OCI-LY7 (cell line): ENCODE data around the gene ACACA.

ENCODE experiments used
- CTCF ChIP-seq: fragments of 200-600 bp; sonication (generic); conservative IDR thresholded peaks from 2 replicates; pipeline ENCODE4 v1.5.1; 2014; ENCODE audit warnings: mild to moderate bottlenecking, antibody characterized with exemption, low read length, moderate library complexity, mixed read lengths
- EZH2phosphoT487 ChIP-seq: fragments of 200-600 bp; sonication (generic); IDR thresholded peaks from 2 replicates; pipeline ENCODE4 v1.6.1; 2018; ENCODE audit warnings: low read depth, borderline replicate concordance, mild to moderate bottlenecking, mixed run types, antibody characterized with exemption, low read length, moderate library complexity, mixed read lengths

GRCh38 chr17:37234106-37234505 lies 172.5 kb downstream of the ACACA start:
- no peak for TF ChIP-seq CTCF
- TF ChIP-seq EZH2phosphoT487 = no peak
